BE2C (cell line): ENCODE data around the gene RELL2.

Experiments
- DNase-seq: peaks from one replicate; pipeline ENCODE4 v3.0.0-alpha.2; 2020
- H3K27me3 ChIP-seq: fragments of 250-450 bp; sonication (Bioruptor Pico); 2 replicates; pipeline ENCODE4 v1.5.1; 2020; ENCODE audit warnings: mild to moderate bottlenecking
- H3K36me3 ChIP-seq: fragments of 250-450 bp; sonication (Bioruptor Pico); 2 replicates; pipeline ENCODE4 v1.5.1; 2020; ENCODE audit warnings: mild to moderate bottlenecking
- H3K4me1 ChIP-seq: fragments of 250-450 bp; sonication (Bioruptor Pico); 2 replicates; pipeline ENCODE4 v1.5.1; 2020
- H3K4me3 ChIP-seq: 2 replicates; pipeline ENCODE4 v1.5.1; 2011; ENCODE audit warnings: low read depth, low read length
- H3K9me3 ChIP-seq: fragments of 250-450 bp; sonication (Bioruptor Pico); 2 replicates; pipeline ENCODE4 v1.5.1; 2020
- TF ChIP-seq, protein P1 (sequence below): IDR thresholded peaks from 2 replicates; pipeline ENCODE4 v1.5.1; 2012; ENCODE audit warnings: mild to moderate bottlenecking, low read depth, low read length

Gene RELL2

DNA sequence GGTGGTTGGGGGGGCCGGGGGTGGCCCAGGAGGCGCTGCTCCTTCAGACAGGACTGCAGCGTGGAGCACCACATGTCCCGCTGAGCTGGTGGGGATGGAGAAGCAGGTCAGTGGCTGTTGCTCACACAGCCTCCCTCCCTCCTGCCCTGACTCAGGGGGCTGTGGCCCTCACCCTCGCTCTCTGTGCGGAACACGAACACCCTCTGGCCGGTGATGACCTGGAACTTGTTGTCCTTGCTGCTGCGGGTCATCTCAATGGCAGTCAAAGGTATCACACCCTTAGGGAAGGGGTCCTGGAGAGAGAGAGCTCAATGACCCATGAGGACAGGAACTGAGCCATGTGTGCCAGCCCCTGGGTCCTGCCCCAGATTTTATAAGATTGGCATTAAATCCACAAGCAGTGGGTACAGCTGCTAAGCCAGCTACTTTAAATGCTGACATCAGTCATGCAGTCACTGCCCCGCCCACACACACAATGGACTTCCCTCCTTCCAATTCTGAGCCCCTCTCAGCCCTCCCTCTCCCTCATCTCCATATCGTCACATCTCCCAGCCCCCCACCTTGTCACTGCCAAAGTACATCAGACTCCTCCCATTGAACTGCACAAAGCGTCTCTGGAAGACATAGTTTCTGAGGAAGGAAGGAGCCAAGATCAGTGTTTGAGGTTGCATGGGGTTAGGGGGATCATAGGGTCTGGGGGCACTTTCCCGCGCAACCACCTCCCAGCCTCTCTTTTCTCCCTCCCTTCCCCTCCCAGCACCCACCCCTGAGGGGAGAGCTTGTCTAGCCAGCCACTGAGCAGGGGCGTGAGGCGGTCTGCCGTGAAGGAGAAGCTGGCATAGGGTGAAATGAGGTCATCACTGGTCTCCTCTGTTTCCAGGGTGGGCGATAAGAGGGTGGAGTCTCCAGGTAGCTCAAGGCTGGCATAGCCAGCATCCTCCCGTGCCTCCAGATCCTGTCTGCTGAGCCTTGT is 36.3 kb downstream of the RELL2 start:
- no peak overlapping the region for H3K4me3 ChIP-seq
- no peaks in the 10 kb centered on the region for H3K27me3 ChIP-seq
- 0 out of 2 replicates have a peak, but pooled peaks cover 5% of the 10 kb centered on the region for H3K4me1 ChIP-seq
- H3K9me3 ChIP-seq = no peaks in the 10 kb centered on the region
- peaks cover 13% of the 10 kb centered on the region for H3K36me3 ChIP-seq
- TF ChIP-seq, protein P1, sequence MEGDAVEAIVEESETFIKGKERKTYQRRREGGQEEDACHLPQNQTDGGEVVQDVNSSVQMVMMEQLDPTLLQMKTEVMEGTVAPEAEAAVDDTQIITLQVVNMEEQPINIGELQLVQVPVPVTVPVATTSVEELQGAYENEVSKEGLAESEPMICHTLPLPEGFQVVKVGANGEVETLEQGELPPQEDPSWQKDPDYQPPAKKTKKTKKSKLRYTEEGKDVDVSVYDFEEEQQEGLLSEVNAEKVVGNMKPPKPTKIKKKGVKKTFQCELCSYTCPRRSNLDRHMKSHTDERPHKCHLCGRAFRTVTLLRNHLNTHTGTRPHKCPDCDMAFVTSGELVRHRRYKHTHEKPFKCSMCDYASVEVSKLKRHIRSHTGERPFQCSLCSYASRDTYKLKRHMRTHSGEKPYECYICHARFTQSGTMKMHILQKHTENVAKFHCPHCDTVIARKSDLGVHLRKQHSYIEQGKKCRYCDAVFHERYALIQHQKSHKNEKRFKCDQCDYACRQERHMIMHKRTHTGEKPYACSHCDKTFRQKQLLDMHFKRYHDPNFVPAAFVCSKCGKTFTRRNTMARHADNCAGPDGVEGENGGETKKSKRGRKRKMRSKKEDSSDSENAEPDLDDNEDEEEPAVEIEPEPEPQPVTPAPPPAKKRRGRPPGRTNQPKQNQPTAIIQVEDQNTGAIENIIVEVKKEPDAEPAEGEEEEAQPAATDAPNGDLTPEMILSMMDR = no peak
- DNase-seq = no peak

DNA sequence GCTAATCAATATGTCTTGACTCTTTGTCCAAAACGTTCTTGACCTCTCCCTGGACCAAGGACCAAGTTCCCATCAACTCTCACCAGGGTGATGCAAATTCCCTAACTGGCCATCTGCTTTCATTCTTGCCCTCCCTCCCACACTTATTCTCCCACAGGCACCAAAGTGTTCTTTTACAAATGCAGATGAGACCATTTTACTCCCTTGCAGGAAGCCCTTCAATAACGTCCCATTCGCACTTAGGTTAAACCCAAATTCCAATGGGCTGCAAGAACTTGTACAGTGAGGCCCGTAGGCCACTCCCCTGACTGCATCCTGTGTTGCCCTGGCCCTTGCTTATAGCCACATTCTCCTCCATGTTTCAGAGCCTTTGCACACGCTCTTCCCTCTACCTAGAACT is 38.0 kb downstream of the RELL2 start:
- TF ChIP-seq, protein P1 = no peak
- Histone ChIP-seq H3K4me3 (no peak overlapping the region), H3K27me3 (no peaks in the 10 kb centered on the region), H3K4me1 (peaks cover 5% of the 10 kb centered on the region; the same call in 1 of the 2 replicates), H3K36me3 (peaks cover 20% of the 10 kb centered on the region), H3K9me3 (no peaks in the 10 kb centered on the region)
- DNase-seq = no peak

DNA sequence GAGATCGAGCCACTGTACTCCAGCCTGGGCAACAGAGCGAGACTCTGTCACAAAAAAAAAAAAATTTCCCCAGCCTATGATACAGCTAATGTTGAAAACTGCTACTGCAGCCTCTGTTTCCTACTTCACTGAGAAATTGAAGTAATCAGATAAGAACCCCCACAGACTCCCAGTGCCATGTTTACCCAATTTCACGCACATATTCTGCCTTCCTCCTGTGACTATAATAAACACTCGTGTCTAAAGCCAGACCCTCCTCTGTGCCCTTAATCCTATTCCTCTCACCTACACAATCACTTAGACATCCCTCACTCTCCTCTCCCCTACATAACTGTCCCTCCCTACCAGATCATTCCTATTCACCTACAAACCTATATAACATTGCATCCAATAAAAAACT is 38.9 kb downstream of the RELL2 start:
- H3K27me3 ChIP-seq = no peaks in the 10 kb centered on the region
- H3K9me3 ChIP-seq = no peaks in the 10 kb centered on the region
- peaks cover 9% of the 10 kb centered on the region for H3K4me1 ChIP-seq
- peaks cover 21% of the 10 kb centered on the region for H3K36me3 ChIP-seq
- DNase-seq = no peak
- H3K4me3 ChIP-seq = no peak overlapping the region
- TF ChIP-seq, protein P1 = no peak

DNA sequence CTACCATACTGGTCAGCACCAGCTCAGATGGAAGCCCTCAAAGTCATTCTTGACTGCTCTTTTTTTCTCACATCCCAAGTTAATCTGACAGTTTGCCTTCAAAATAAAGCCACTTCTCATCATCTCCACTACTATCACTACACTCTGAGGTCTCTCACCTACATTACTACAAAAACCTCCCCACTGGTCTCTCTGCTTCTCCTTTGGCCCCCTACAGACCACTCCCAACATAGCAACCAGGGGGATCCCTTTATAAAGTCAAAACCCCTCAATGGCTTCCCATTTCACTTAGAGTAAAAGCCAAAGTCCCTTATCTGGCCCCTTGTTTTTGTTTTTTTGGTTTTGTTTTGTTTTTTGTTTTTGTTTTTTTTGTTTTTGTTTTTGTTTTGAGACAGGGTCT is 40.6 kb downstream of the RELL2 start:
- TF ChIP-seq, protein P1 = peak; percentile 65
- Histone ChIP-seq H3K36me3 (peaks cover 12% of the 10 kb centered on the region), H3K9me3 (no peaks in the 10 kb centered on the region), H3K4me3 (no peak overlapping the region), H3K27me3 (no peaks in the 10 kb centered on the region), H3K4me1 (peaks cover 15% of the 10 kb centered on the region)
- DNase-seq = peak; percentile 58

DNA sequence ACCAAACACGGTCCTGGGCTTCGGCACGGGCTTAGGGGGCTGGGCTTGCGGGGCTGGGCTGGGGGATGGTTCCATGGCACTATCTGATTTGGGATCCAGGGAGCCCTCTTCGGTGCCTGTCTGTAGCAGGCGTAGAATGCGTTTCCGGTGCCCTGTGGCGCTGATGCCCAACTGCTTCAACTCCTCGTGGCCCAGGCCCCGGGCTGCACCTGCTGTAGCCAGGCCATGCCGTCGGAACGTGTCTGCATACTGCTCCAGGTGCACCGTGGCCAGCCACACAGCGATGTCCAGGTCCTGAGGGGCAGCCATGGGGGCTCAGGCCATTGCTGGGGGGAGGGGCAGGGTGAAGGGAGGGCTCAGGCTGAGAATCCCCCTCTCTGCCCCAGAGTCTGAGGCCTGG is 43.4 kb downstream of the RELL2 start:
- TF ChIP-seq, protein P1 = no peak
- H3K9me3 ChIP-seq = no peaks in the 10 kb centered on the region
- H3K4me1 ChIP-seq = peaks cover 11% of the 10 kb centered on the region
- no peaks in the 10 kb centered on the region for H3K27me3 ChIP-seq
- DNase-seq = no peak
- H3K36me3 ChIP-seq = peaks cover 11% of the 10 kb centered on the region; the same call in 1 of the 2 replicates
- peak overlapping the region; percentile 71; the same call in 1 of the 2 replicates for H3K4me3 ChIP-seq

DNA sequence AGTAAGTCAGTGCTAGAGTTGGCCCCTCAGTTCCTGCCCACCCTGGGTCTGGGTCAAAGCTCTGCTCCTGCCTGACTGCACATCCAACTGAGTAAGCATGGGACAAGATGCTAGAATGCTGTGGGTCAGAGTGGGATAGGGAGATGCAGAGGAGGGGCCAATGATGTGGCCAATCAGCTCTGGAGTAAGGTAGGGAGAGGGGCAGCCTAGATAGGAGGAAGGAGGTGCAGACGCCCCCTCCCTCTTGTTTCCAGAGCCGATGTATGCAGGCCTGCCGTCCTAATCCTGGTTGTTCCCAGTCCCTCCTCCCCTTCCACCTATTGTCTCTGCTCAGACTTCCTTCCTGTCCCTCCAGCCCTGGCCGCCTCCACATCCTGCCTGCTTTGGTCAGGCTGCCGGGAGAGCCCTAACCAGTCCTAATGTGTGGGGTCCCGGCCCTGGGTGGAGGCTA is 44.0 kb downstream of the RELL2 start:
- Histone ChIP-seq H3K4me3 (peak overlapping the region; percentile 71), H3K9me3 (no peaks in the 10 kb centered on the region), H3K27me3 (no peaks in the 10 kb centered on the region), H3K4me1 (peaks cover 11% of the 10 kb centered on the region), H3K36me3 (peaks cover 11% of the 10 kb centered on the region; the same call in 1 of the 2 replicates)
- peak; percentile 80 for DNase-seq
- TF ChIP-seq, protein P1 = no peak
